ENCODE results near the gene WDTC1.

WDTC1 gene

GRCh38 chr1:27300341-27301051 lies 66.1 kb downstream of the WDTC1 start:
- H3K27me3 Mint-ChIP-seq: no peaks in the 10 kb centered on the region
- H3K4me1 Mint-ChIP-seq: no peaks in the 10 kb centered on the region
- peaks cover 13% of the 10 kb centered on the region for H3K36me3 Mint-ChIP-seq
- DNase-seq: peak; percentile 80
- CTCF ChIA-PET: interaction anchor here (0.6 to 19.6 kb wide), 28 partner anchors 9 to 363 kb away, joined by 3 to 536 read pairs (median 4); partner anchors contain the start of genes AHDC1, CD164L2, GPR3 and MAP3K6
- H3K27ac Mint-ChIP-seq: no peak overlapping the region
- H3K4me3 Mint-ChIP-seq: no peak overlapping the region
- no peaks in the 10 kb centered on the region for H3K9me3 Mint-ChIP-seq

GRCh38 chr1:27301052-27301422 lies 66.6 kb downstream of the WDTC1 start:
- CTCF ChIA-PET: interaction anchor here (0.6 to 19.6 kb wide), 28 partner anchors 9 to 362 kb away, joined by 3 to 536 read pairs (median 5); partner anchors contain the start of genes AHDC1, CD164L2, GPR3 and MAP3K6
- no peaks in the 10 kb centered on the region for H3K27me3 Mint-ChIP-seq
- no peaks in the 10 kb centered on the region for H3K4me1 Mint-ChIP-seq
- no peak for DNase-seq
- H3K36me3 Mint-ChIP-seq: peaks cover 13% of the 10 kb centered on the region
- H3K27ac Mint-ChIP-seq: no peak overlapping the region
- no peaks in the 10 kb centered on the region for H3K9me3 Mint-ChIP-seq
- no peak overlapping the region for H3K4me3 Mint-ChIP-seq

GRCh38 chr1:27301582-27302199 lies 67.3 kb downstream of the WDTC1 start:
- Mint-ChIP-seq H3K36me3 (peaks cover 8% of the 10 kb centered on the region), H3K4me1 (no peaks in the 10 kb centered on the region), H3K27me3 (no peaks in the 10 kb centered on the region), H3K9me3 (no peaks in the 10 kb centered on the region), H3K4me3 (no peak overlapping the region), H3K27ac (no peak overlapping the region)
- DNase-seq: no peak
- CTCF ChIA-PET: interaction anchor here (0.7 to 19.6 kb wide), 14 partner anchors 9 to 361 kb away, joined by 3 to 536 read pairs (median 10); partner anchors contain the start of genes AHDC1, CD164L2, GPR3 and MAP3K6

DNA sequence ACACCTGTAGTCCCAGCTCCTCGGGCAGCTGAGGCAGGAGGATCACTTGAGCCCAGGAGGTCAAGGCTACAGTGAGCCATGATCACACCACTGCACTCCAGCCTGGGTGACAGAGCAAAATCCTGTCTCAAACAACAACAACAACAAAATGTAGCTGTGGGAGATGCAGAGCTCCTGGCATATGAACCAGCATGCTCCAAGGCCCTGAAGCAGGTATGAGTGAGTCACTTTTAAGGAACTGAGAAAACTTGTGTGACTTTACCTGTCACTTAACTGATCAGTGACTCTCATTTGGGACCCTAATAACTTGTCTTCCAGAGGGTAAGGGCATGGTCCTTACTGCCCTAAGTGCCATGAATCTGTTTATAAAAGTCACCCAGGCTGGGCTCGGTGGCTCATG lies 68.2 kb downstream of the WDTC1 start:
- no peaks in the 10 kb centered on the region for H3K4me1 Mint-ChIP-seq
- H3K36me3 Mint-ChIP-seq: peaks cover 6% of the 10 kb centered on the region
- no peak overlapping the region for H3K4me3 Mint-ChIP-seq
- DNase-seq: no peak
- H3K27ac Mint-ChIP-seq: no peak overlapping the region
- no peaks in the 10 kb centered on the region for H3K9me3 Mint-ChIP-seq
- CTCF ChIA-PET: interaction anchor here (1.2 to 19.6 kb wide), 7 partner anchors 11 to 304 kb away, joined by 3 to 536 read pairs (median 25); partner anchors contain the start of genes AHDC1, CD164L2, GPR3 and MAP3K6
- H3K27me3 Mint-ChIP-seq: no peaks in the 10 kb centered on the region

GRCh38 chr1:27303509-27303908 lies 69.1 kb downstream of the WDTC1 start:
- DNase-seq: no peak
- H3K4me1 Mint-ChIP-seq: no peaks in the 10 kb centered on the region
- H3K9me3 Mint-ChIP-seq: no peaks in the 10 kb centered on the region
- H3K27me3 Mint-ChIP-seq: no peaks in the 10 kb centered on the region
- H3K36me3 Mint-ChIP-seq: peaks cover 6% of the 10 kb centered on the region
- no peak overlapping the region for H3K27ac Mint-ChIP-seq
- CTCF ChIA-PET: interaction anchor here (19.6 kb wide), 1 partner anchor 87 kb away, joined by 536 read pairs; the partner anchor contains the start of genes CD164L2 and GPR3
- no peak overlapping the region for H3K4me3 Mint-ChIP-seq

GRCh38 chr1:27306071-27306470 lies 71.6 kb downstream of the WDTC1 start:
- Mint-ChIP-seq H3K9me3 (no peaks in the 10 kb centered on the region), H3K4me3 (no peak overlapping the region), H3K36me3 (peaks cover 1% of the 10 kb centered on the region), H3K27me3 (no peaks in the 10 kb centered on the region), H3K4me1 (no peaks in the 10 kb centered on the region), H3K27ac (no peak overlapping the region)
- no peak for DNase-seq
- CTCF ChIA-PET: interaction anchor here (0.9 to 19.6 kb wide), 4 partner anchors 10 to 260 kb away, joined by 3 to 536 read pairs (median 4); partner anchors contain the start of genes CD164L2 and GPR3

DNA sequence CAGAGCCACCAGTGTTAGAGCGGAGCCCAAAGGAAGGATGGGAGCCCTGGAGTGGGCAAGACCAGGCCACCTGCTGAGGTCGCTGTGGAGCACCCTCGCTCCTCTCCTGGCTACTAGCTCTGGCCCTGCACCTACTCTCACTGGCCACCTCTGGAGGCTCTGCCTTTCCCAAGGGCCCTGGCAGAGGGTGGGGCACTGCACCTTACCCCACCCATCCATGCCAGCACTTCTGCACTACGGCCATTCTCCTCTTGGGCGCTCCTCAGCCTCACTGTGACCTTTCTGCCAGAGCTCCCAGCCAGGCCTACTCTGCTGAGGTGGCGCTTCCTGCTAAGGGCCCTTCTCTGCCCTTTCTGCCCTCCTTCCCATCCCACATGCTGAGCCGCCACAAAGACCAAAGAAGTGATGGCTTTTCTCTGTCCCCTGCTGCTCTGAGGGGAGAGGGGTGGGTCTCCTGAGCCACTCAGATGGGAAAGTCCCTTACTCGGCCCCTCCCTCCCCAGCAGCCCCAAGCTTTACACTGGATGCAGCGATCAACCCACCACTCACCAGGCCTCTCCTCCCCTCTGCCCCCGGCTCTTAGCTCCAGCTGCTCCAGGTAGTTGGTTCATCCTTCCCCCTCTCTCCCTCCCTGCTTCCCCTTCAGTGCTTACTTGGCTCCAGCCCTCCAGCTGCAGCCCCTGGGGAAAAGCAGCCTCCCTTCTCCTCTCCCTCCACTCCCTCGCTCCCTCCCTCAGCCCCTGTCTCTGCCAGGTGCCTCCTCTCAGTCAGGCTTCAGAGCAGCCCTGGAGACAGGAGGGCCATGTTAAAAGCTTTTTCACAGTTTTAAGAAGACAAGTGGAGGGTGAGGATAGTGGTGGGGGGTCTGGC lies 72.7 kb downstream of the WDTC1 start:
- no peak overlapping the region for H3K27ac Mint-ChIP-seq
- CTCF ChIA-PET: interaction anchor here (1.8 to 19.6 kb wide), 3 partner anchors 10 to 261 kb away, joined by 5 to 536 read pairs (median 31); partner anchors contain the start of genes CD164L2 and GPR3
- peaks cover 1% of the 10 kb centered on the region for H3K36me3 Mint-ChIP-seq
- H3K4me3 Mint-ChIP-seq: no peak overlapping the region
- no peaks in the 10 kb centered on the region for H3K4me1 Mint-ChIP-seq
- H3K9me3 Mint-ChIP-seq: no peaks in the 10 kb centered on the region
- no peaks in the 10 kb centered on the region for H3K27me3 Mint-ChIP-seq
- DNase-seq: no peak

GRCh38 chr1:27307874-27308598 lies 73.6 kb downstream of the WDTC1 start:
- Mint-ChIP-seq H3K9me3 (no peaks in the 10 kb centered on the region), H3K36me3 (peaks cover 1% of the 10 kb centered on the region), H3K4me3 (no peak overlapping the region), H3K27ac (no peak overlapping the region), H3K27me3 (no peaks in the 10 kb centered on the region), H3K4me1 (no peaks in the 10 kb centered on the region)
- no peak for DNase-seq
- CTCF ChIA-PET: interaction anchor here (0.6 to 19.6 kb wide), 5 partner anchors 10 to 262 kb away, joined by 3 to 536 read pairs (median 10); partner anchors contain the start of genes CD164L2 and GPR3

GRCh38 chr1:27314169-27314568 lies 79.7 kb downstream of the WDTC1 start:
- Mint-ChIP-seq H3K27me3 (peaks cover 24% of the 10 kb centered on the region), H3K27ac (no peak overlapping the region), H3K4me3 (no peak overlapping the region), H3K9me3 (no peaks in the 10 kb centered on the region), H3K36me3 (no peaks in the 10 kb centered on the region), H3K4me1 (no peaks in the 10 kb centered on the region)
- CTCF ChIA-PET: interaction anchor here (0.6 to 2.3 kb wide), 7 partner anchors 12 to 74 kb away, joined by 3 to 12 read pairs (median 7); no protein-coding TSS in a partner anchor
- DNase-seq: no peak

- no peak for DNase-seq
- Mint-ChIP-seq H3K4me3 (no peak overlapping the region), H3K36me3 (no peaks in the 10 kb centered on the region), H3K27me3 (peaks cover 24% of the 10 kb centered on the region), H3K27ac (no peak overlapping the region), H3K9me3 (no peaks in the 10 kb centered on the region), H3K4me1 (no peaks in the 10 kb centered on the region)
- CTCF ChIA-PET: interaction anchor here (0.6 to 2.3 kb wide), 5 partner anchors 11 to 74 kb away, joined by 3 to 12 read pairs (median 5); no protein-coding TSS in a partner anchor
These were observed 80.3 kb downstream of the WDTC1 start for GRCh38 chr1:27314737-27315136.

DNA sequence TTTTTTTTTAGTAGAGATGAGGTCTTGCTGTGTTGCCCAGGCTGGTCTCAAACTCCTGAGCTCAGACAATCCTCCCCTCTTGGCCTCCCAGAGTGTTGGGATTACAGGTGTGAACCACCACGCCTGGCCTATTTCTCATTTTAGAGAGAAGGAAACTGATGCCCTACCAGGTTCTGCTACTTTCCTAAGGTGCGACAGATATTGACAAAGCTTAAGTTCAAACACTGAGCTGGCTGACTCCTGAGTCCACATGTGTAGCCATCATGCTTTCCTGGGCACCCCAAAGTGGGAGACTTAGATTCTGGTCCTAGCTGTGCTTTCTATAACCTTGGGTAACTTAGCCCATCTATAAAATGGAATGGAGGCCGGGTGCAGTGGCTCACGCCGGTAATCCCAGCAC lies 82.4 kb downstream of the WDTC1 start:
- CTCF ChIA-PET: interaction anchor here (1.0 to 2.1 kb wide), 3 partner anchors 20 to 65 kb away, joined by 3 to 9 read pairs (median 3); no protein-coding TSS in a partner anchor
- no peak for DNase-seq
- Mint-ChIP-seq H3K4me1 (peaks cover 8% of the 10 kb centered on the region), H3K27ac (no peak overlapping the region), H3K4me3 (no peak overlapping the region), H3K9me3 (no peaks in the 10 kb centered on the region), H3K36me3 (no peaks in the 10 kb centered on the region), H3K27me3 (peaks cover 24% of the 10 kb centered on the region)

DNA sequence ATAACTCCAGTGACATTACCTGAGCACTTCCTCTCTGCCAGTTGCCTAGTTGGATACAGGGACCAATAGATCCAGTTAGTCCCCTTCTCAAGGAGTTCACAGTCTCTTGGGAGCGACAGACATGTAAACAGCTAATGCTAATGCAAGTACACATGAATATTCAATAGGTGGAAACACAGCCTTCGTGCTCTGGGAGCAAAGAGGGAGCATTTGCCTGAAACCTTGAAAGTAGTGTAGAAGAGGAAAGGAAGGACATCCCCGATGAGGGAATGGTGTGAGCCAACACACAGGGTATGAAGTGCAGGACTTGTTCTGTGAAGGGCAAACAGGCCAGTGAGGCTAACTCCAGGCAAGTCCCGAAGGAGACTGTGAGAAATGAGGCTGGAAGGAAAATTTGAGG lies 83.7 kb downstream of the WDTC1 start:
- Mint-ChIP-seq H3K27me3 (peaks cover 24% of the 10 kb centered on the region), H3K4me1 (peaks cover 15% of the 10 kb centered on the region), H3K36me3 (peaks cover 1% of the 10 kb centered on the region), H3K9me3 (no peaks in the 10 kb centered on the region), H3K4me3 (no peak overlapping the region), H3K27ac (no peak overlapping the region)
- CTCF ChIA-PET: interaction anchor here (1.0 to 2.1 kb wide), 4 partner anchors 15 to 70 kb away, joined by 3 to 9 read pairs (median 4); no protein-coding TSS in a partner anchor
- no peak for DNase-seq

- peaks cover 24% of the 10 kb centered on the region for H3K27me3 Mint-ChIP-seq
- peaks cover 18% of the 10 kb centered on the region for H3K4me1 Mint-ChIP-seq
- H3K36me3 Mint-ChIP-seq: peaks cover 1% of the 10 kb centered on the region
- H3K27ac Mint-ChIP-seq: no peak overlapping the region
- DNase-seq: no peak
- CTCF ChIA-PET: interaction anchor here (1.0 to 1.6 kb wide), 6 partner anchors 9 to 70 kb away, joined by 3 to 5 read pairs (median 4); no protein-coding TSS in a partner anchor
- no peak overlapping the region for H3K4me3 Mint-ChIP-seq
- H3K9me3 Mint-ChIP-seq: no peaks in the 10 kb centered on the region
These were observed 84.2 kb downstream of the WDTC1 start for GRCh38 chr1:27318596-27318995.
